ENCODE results near the gene CCL22.

GRCh38 chr16:57391708-57392107 lies 33.1 kb downstream of the CCL22 start:
- TF ChIP-seq CTCF (conservative IDR thresholded peaks at IDR 0.05; ENCODE audit: low read depth, low read length) = no peak
- TF ChIP-seq POLR2A (IDR thresholded peaks at IDR 0.05; ENCODE audit: low read depth, low read length) = no peak
- no peak for TF ChIP-seq CHD1 (IDR thresholded peaks at IDR 0.05; ENCODE audit: low read depth, low read length)
- TF ChIP-seq RAD21 (IDR thresholded peaks at IDR 0.05; ENCODE audit: low read length) = no peak
- TF ChIP-seq MAZ (IDR thresholded peaks at IDR 0.05; ENCODE audit: borderline replicate concordance, low read depth, low read length) = no peak
- no peak for TF ChIP-seq CEBPB (IDR thresholded peaks at IDR 0.05; ENCODE audit: low read depth, low read length)
- TF ChIP-seq USF2 (IDR thresholded peaks at IDR 0.05; ENCODE audit: low read depth, low read length) = no peak
- TF ChIP-seq MAFK (IDR thresholded peaks at IDR 0.05; ENCODE audit: low read depth, low read length) = no peak
- no peak for TF ChIP-seq SMC3 (IDR thresholded peaks at IDR 0.05; ENCODE audit: low read depth, low read length)

Measured in IMR-90 (cell line).